GM12874 (cell line): ENCODE results near the gene CCT3.

Experiments used
- TF ChIP-seq, protein P1 (sequence below): IDR thresholded peaks from 2 replicates; pipeline ENCODE4 v1.5.1; 2011; ENCODE audit warnings: low read depth, mild to moderate bottlenecking, control low read depth, low read length, moderate library complexity; ENCODE audit not compliant: insufficient read depth

Gene CCT3

DNA sequence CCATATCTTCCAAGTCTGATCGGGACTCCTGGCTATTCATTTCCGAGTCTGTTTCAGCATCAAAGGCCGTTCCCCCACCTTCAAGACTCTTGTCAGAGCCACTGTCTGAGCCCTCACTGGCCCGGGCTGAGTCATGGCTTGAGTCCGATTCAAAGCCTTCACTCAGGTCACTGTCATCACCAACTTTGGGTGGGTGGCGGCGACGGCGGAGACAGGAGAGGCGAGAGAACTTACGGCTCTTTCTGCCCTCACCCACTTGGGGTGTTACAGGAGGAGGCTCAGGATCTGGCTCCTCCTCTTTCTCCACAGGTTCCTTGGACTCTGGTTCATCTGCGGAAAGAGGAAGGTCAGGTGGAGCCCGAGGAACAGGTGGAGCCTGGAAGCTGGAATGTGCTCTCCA lies 72.0 kb downstream of the CCT3 start:
- TF ChIP-seq, protein P1, sequence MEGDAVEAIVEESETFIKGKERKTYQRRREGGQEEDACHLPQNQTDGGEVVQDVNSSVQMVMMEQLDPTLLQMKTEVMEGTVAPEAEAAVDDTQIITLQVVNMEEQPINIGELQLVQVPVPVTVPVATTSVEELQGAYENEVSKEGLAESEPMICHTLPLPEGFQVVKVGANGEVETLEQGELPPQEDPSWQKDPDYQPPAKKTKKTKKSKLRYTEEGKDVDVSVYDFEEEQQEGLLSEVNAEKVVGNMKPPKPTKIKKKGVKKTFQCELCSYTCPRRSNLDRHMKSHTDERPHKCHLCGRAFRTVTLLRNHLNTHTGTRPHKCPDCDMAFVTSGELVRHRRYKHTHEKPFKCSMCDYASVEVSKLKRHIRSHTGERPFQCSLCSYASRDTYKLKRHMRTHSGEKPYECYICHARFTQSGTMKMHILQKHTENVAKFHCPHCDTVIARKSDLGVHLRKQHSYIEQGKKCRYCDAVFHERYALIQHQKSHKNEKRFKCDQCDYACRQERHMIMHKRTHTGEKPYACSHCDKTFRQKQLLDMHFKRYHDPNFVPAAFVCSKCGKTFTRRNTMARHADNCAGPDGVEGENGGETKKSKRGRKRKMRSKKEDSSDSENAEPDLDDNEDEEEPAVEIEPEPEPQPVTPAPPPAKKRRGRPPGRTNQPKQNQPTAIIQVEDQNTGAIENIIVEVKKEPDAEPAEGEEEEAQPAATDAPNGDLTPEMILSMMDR: no peak

DNA sequence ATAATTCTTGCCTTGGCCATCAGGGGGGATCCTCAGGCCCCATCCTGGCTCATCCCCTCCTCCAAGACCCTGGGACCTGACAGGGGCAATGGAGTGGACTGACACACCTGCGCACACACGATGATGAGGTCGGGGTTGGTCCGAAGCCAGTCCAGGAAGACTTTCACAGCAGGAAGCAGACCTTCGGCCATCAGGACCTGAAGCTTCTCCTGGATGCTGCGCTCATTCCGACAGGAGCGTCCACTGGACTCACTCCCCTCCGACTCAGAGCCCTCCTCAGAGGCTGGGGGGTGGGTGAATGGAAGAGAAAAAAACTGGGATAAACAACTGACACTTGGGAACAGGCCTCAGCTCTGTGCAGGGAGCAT lies 74.8 kb downstream of the CCT3 start:
- TF ChIP-seq, protein P1: no peak

DNA sequence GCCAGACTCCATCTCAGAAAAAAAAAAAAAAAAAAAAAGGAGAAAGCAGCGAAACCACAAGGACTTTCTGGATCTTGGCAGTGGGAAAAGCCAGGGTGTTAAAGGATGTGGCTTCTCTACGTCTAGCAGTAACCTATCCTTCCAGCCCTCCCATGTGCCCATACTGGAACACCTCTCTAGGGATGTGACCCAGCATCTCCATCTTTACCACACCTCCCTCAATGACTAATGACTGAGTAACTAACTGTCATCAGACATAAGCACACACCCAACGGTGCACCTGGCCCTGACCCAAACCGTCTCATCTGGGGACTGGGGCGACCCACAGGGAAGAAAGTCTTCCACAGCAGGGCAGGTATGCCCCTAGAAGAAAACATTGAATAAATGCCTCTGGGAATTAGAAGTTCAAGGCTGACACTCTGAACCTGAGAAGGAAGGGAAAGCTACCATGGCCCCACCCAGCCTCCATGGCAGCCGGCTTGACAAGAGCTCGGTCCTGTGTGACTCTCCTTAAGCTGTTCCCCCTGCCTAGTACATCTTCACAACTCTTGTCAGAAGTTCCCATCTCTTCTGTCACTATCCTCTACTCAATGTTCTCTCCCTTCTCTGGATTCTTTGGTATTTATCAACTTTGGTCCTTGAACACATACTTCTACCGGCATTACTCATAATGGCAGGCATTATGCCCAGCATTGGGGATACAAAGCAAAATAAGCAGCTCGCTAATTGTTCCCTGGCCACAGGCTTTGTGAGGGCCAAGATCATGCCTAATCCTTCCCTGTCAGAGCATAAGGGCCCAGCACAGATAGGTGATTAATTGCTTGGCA lies 75.4 kb downstream of the CCT3 start:
- TF ChIP-seq, protein P1: no peak

DNA sequence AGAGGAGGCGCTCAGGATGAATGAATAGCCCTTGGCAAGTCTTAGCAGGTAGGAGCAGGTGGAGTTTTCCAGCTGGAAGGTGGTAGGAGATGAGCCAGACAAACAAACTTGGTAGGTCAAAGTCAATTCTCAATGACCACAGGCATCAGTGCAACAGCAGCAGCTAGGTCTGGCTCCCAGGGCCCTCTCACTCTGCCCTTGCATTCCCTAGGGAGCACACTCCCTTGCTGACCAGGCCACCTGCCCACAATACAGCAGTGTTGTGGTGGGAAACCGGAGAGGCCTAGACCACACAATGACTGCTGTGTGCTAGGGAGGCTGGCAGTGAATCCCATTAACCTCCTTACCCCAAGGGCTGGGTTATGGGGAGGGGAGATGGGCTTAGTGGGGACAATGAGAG lies 77.2 kb downstream of the CCT3 start:
- TF ChIP-seq, protein P1: no peak

DNA sequence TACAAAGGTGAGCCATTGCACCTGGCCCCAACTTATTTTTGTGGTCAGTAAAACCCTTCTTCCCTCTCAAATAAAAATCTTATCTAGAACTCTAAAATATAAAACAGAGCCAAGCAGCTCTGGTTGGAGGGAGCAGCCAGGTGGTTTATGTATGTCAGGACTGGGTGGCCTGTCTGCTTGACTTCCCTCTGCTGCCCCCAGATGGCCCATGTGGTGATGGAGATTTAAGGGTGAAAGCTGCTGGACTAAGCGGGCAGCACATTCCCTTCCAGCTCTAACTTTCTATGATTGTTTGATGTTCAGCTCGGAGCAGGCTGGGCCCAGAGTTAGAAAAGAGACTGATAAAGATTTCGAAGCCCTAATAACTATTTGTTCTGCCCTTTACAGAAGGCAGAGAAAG lies 78.3 kb downstream of the CCT3 start:
- TF ChIP-seq, protein P1: no peak
